Subcutaneous adipose tissue (tissue), 4 donors: ENCODE results near the gene MARCO. TPM values are rescaled to one million over a fixed set of nuclear protein-coding genes. Genes with fewer than 3 reads are reported as not detected.

Experiments used
- total RNA-seq, 4 donors: library from RNA; depleted of rRNA; stranded (reverse); fragments of >200 nt; gene quantifications; one replicate each; pipeline ENCODE4 v1.1.0, GENCODE V29; 2016
- TF ChIP-seq, protein P1 (sequence below): fragments of 450-650 bp; IDR thresholded peaks from one replicate; pipeline ENCODE4 v1.5.1; 2016; ENCODE audit warnings: low read depth, mild to moderate bottlenecking, control low read depth, antibody characterized with exemption, moderate library complexity

The MARCO gene
- total RNA-seq, 4 donors from 2014 or later = 19.6 to 84.8 (median 22.7) TPM

DNA sequence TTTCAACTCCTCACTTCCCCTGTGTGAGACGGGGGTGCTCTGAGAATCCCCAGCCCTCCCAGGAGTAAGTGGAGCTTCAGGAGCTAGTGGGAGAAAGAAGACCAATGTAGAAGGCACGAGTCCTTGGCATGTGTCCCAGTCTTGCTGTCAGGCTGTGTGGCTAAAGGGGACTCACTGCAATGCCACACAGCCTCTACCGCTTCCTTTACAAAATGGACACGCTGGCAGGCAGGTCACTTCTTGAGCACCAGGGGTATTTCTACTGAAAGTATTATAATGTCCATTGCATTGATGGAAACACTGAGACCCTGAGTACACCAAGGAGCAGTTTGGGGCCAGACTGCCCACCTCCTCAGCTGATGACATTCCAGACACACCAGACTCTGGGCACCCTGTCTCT lies 35.8 kb upstream of the MARCO start:
- TF ChIP-seq, protein P1, sequence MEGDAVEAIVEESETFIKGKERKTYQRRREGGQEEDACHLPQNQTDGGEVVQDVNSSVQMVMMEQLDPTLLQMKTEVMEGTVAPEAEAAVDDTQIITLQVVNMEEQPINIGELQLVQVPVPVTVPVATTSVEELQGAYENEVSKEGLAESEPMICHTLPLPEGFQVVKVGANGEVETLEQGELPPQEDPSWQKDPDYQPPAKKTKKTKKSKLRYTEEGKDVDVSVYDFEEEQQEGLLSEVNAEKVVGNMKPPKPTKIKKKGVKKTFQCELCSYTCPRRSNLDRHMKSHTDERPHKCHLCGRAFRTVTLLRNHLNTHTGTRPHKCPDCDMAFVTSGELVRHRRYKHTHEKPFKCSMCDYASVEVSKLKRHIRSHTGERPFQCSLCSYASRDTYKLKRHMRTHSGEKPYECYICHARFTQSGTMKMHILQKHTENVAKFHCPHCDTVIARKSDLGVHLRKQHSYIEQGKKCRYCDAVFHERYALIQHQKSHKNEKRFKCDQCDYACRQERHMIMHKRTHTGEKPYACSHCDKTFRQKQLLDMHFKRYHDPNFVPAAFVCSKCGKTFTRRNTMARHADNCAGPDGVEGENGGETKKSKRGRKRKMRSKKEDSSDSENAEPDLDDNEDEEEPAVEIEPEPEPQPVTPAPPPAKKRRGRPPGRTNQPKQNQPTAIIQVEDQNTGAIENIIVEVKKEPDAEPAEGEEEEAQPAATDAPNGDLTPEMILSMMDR = no peak

DNA sequence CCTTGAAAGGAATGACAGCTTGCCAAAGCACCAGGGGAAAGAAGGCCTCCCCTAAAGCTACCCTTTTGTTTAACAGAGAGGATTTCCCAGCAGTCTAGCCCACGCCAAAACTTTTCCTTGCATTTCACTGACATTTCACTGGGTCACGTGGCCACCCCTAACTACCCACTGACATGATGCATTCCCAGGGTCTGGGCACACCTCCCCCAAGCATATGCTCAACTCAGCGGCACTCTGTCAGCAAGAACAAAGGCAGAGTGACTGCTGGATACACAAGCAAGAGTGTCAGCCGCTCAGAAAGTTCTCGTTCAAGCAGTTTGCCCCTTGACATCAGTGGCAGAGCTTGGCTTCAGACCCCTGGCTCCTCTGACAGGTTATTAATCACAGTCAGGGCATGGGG lies 34.2 kb upstream of the MARCO start:
- TF ChIP-seq, protein P1 = no peak

DNA sequence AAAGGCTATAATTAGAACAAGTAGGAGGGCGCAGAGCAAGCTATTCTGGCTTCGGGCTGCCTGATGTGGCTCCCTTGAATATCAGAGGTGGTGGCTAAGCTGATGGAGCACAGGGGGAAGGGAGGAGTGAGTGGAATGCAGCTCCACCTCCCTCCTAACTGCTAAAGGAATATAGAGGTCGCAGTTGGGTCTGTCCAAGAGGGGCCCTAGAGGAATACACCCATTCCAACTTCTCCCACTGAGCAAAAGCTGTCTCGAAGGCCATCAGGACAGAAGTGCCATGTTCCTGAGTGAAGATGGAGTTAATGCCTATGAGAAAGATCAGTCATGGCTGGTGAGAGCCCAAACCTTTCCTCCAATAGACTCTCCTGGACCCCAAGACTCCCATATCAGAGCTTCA lies 32.8 kb upstream of the MARCO start:
- TF ChIP-seq, protein P1 = no peak

DNA sequence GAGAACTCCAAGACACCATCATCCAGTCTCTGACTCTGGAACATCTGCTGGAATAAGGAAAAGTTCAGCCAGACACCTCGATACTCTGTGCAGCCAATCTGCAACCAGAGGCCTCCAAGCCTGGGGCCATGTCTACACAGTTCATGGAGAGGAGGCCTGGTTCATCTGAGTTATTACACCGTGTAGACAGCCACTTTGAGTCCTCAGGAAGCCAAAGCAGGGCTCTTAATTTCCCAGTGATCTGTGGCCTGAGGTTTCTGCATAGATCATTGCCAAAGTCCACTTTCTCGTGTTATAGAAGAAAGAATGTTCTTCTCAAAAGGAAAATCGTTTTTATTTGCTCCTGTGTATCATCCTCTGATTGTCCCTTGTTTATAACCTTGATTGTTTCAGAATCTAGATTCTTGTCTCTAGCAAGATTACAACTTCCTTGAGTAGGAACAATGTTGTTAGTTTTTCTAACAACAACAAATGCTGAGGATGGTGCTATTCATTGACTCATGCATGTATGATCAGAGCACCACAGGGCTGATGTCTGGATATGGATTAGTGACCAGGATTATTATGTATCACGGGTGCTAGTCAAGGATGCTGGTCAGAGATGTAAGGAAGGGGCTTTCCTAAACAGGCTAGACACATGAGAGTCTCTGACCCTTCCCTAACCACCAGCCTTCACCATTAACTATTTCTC lies 30.7 kb upstream of the MARCO start:
- TF ChIP-seq, protein P1 = no peak

DNA sequence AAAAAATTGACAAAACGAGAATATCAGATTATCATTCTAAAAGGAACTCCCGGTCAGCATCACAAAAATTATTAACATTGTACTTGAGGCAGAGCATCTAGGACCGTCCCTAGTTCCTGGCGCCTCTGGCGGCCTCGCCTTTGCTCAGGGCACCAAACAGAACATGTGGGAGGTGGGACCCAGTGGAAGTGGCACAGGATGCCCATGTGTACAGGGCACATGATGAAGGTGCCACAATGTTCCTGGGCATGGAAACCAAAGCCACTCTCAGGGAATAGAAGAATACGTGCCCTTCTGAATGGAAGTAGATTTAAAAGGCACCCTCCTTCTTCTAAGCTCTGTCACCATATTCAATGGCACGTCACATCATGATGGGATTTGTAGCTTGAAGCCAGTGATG lies 30.1 kb upstream of the MARCO start:
- TF ChIP-seq, protein P1 = no peak

DNA sequence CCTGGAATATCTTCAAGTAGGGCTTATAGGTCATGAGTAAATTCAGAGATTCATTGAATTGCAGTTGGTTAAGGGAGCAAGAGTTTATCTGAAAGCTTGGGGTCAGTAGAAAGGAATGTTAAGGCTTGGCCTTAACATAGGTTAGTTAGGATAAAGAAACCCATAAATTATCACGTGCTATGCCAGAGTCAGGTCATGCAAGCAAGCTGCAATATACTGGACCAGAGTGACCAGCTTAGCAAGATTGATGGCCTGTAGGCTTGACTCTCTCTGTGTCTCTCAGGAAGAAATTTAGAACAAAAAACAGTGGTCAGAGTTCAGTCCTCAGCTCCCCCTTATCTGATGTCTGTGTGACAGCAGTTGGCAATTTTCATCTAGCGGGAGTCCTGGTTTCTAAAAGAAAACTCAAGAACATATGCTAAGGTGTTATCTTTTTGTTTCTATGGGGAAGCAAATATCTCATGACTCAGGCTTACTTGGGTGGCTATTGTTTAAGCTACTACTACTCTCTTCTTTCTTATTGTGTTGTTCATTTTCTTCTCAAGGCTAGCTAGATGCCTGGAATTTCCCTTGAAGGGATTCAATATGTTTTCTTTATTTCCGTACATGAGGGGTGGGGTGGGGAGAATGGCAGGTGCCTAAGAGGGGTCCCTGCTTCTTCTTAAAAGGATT lies 28.7 kb upstream of the MARCO start:
- TF ChIP-seq, protein P1 = no peak

DNA sequence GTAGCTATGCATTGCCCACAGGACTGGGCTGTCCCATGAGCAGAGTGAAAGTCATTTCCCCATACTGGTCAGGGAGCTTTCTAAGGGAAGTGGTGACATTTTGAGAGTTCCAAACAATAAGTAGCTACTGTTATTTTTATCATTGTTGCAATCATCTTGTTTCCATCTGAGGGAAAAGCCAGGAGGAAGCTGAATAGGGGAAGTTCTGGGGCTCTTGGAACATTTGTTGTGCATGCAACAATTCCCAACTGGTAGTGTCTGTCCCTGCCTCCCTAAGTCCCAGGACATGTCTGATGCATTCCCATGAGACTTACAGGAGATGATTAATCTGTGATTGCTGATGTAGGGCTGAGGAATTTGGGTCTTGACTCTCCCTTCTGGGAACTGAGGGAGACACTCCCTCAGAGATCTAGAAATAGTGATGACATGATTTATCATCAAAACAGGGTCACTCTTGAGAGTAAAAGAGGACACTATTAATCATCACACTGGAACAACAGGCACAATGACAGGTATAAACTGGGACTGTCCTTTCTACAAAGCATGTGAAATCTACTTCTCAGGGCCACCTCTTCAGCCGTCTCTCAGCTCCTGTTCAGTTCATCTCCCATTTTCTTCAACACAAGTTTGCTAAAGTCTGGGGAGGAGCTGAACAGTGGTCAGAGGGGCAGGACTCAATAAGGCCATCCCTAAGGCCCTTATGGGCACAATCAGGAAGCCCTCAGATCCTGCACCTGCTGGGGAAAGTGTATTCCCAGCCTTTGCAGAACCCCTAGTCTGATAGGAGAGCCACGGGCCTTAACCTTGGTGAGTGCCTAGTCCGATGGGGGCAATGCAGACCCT lies 28.0 kb upstream of the MARCO start:
- TF ChIP-seq, protein P1 = no peak
